CD14-positive monocyte (primary cell): Measurements from ENCODE around the gene ITGB1BP1. TPM values are rescaled to one million over a fixed set of nuclear protein-coding genes. Genes with fewer than 3 reads are reported as not detected.

Experiments
- DNase-seq, 3 donors: peaks; one replicate each; pipeline ENCODE4 v3.0.0-alpha.2; 2011 to 2022
- H2AFZ ChIP-seq: 2 replicates; pipeline ENCODE4 v1.6.0; 2012; ENCODE audit warnings: mild to moderate bottlenecking, low read depth, low read length, inconsistent platforms; ENCODE audit not compliant: insufficient read depth, poor library complexity, severe bottlenecking
- H3K27ac ChIP-seq, 2 donors: 1 replicate in 1 of 2; 2 replicates in 1 of 2; pipeline ENCODE4 v1.5.1; 2012 to 2013; ENCODE audit warnings: low read length in 2 of 2, control low read depth in 1 of 2, inconsistent platforms in 1 of 2, low read depth in 1 of 2, mild to moderate bottlenecking in 1 of 2
- H3K27me3 ChIP-seq, 2 donors: one replicate each; pipeline versions ENCODE4 v1.6.0 to v1.6.1; 2011 to 2013; ENCODE audit warnings: low read length in 2 of 2; ENCODE audit not compliant: control insufficient read depth in 2 of 2, insufficient read depth in 2 of 2
- H3K36me3 ChIP-seq, 2 donors: replicated peaks in 1 of 2; 1 replicate in 1 of 2; 2 replicates in 1 of 2; pipeline versions ENCODE4 v1.5.1 to v1.6.1; 2012 to 2013; ENCODE audit warnings: low read length in 2 of 2, control low read depth in 1 of 2, inconsistent platforms in 1 of 2, mild to moderate bottlenecking in 1 of 2; ENCODE audit not compliant: insufficient read depth in 2 of 2, control insufficient read depth in 1 of 2
- H3K4me1 ChIP-seq, 2 donors: 1 replicate in 1 of 2; 2 replicates in 1 of 2; pipeline versions ENCODE4 v1.5.1 to v1.6.1; 2012 to 2013; ENCODE audit warnings: low read length in 2 of 2, control low read depth in 1 of 2, inconsistent platforms in 1 of 2, mild to moderate bottlenecking in 1 of 2, moderate library complexity in 1 of 2; ENCODE audit not compliant: insufficient read depth in 2 of 2, control insufficient read depth in 1 of 2
- H3K4me2 ChIP-seq: replicated peaks from 2 replicates; pipeline ENCODE3; 2012; ENCODE audit warnings: low read length, moderate library complexity, mild to moderate bottlenecking; ENCODE audit not compliant: poor library complexity, severe bottlenecking; ENCODE audit errors: extremely low read depth
- H3K4me3 ChIP-seq, 3 experiments: fragments of 200-600 bp in 1 of 3; sonication (generic) in 1 of 3; replicated peaks in 1 of 3; 1 replicate in 2 of 3; 2 replicates in 1 of 3; pipeline ENCODE4 v1.5.1; 2011 to 2013; ENCODE audit warnings: low read length in 3 of 3, mild to moderate bottlenecking in 3 of 3, control low read depth in 2 of 3, low read depth in 2 of 3, inconsistent platforms in 1 of 3, moderate library complexity in 1 of 3
- H3K79me2 ChIP-seq: 2 replicates; pipeline ENCODE4 v1.6.0; 2012; ENCODE audit warnings: mild to moderate bottlenecking, control low read depth, inconsistent platforms, low read length, moderate library complexity; ENCODE audit not compliant: insufficient read depth
- H3K9ac ChIP-seq: 2 replicates; pipeline ENCODE4 v1.6.0; 2017; ENCODE audit warnings: low read length, mild to moderate bottlenecking; ENCODE audit not compliant: insufficient read depth, poor library complexity, severe bottlenecking
- H3K9me3 ChIP-seq, 2 donors: replicated peaks in 1 of 2; 1 replicate in 1 of 2; 2 replicates in 1 of 2; pipeline versions ENCODE4 v1.5.1 to v1.6.1; 2012 to 2013; ENCODE audit warnings: low read length in 2 of 2, control low read depth in 1 of 2; ENCODE audit not compliant: control insufficient read depth in 1 of 2, insufficient read depth in 1 of 2
- H4K20me1 ChIP-seq: 2 replicates; pipeline ENCODE4 v1.6.0; 2012; ENCODE audit warnings: mild to moderate bottlenecking, low read length, control low read depth, moderate library complexity; ENCODE audit not compliant: insufficient read depth
- H3K27ac Mint-ChIP-seq, 7 donors: one replicate each; pipeline ENCODE4 v1.8.0; 2020; ENCODE audit warnings: mild to moderate bottlenecking in 7 of 7, mixed read lengths in 7 of 7, moderate library complexity in 6 of 7, inconsistent platforms in 2 of 7
- H3K27me3 Mint-ChIP-seq, 3 donors: one replicate each; pipeline ENCODE4 v1.8.0; 2021 to 2022; ENCODE audit warnings: low read depth in 3 of 3, mild to moderate bottlenecking in 3 of 3, mixed read lengths in 3 of 3, moderate library complexity in 3 of 3, inconsistent platforms in 1 of 3
- H3K36me3 Mint-ChIP-seq, 2 donors: one replicate each; pipeline ENCODE4 v1.8.0; 2020; ENCODE audit warnings: mixed read lengths in 2 of 2, inconsistent platforms in 1 of 2, mild to moderate bottlenecking in 1 of 2
- H3K4me1 Mint-ChIP-seq: one replicate; pipeline ENCODE4 v1.8.0; 2020; ENCODE audit warnings: mild to moderate bottlenecking, mixed read lengths
- H3K4me3 Mint-ChIP-seq, 2 donors: one replicate each; pipeline ENCODE4 v1.8.0; 2020; ENCODE audit warnings: mild to moderate bottlenecking in 2 of 2, mixed read lengths in 2 of 2, moderate library complexity in 1 of 2
- H3K9me3 Mint-ChIP-seq, 7 donors: one replicate each; pipeline ENCODE4 v1.8.0; 2020 to 2022; ENCODE audit warnings: mixed read lengths in 7 of 7, mild to moderate bottlenecking in 6 of 7, moderate library complexity in 6 of 7, inconsistent platforms in 2 of 7
- WGBS: methylation state at CpG from one replicate; pipeline ENCODE4 v1.1.5; 2013; ENCODE audit warnings: missing lambda C conversion rate; ENCODE audit not compliant: insufficient coverage; 5-methylcytosine and 5-hydroxymethylcytosine counted together
- intact Hi-C, 2 donors: fragments of 100-400 bp; cut with micrococcal nuclease; formaldehyde crosslinking; loops; one replicate each; pipeline versions ENCODE4 v1.15.0 to v1.15.1; 2023
- polyA plus RNA-seq, 3 donors: library from polyadenylated mRNA; depleted of rRNA in 1 of 3; unstranded in 2 of 3; stranded (reverse) in 1 of 3; fragments of 300-500 nt in 2 of 3; fragments of >200 nt in 1 of 3; fragmentation: Illumina TruSeq in 2 of 3; gene quantifications; 1 replicate in 2 of 3; 2 replicates in 1 of 3; pipeline ENCODE4 v1.2.3, GENCODE V29; 2012 to 2021
- TF ChIP-seq, protein P1 (sequence below): fragments of 200-600 bp; IDR thresholded peaks from one replicate; pipeline ENCODE4 v1.8.0; 2022; ENCODE audit warnings: antibody characterized with exemption, mild to moderate bottlenecking

The ITGB1BP1 gene
- polyA plus RNA-seq, 3 donors, result 38.5 to 125 (median 116) TPM

DNA sequence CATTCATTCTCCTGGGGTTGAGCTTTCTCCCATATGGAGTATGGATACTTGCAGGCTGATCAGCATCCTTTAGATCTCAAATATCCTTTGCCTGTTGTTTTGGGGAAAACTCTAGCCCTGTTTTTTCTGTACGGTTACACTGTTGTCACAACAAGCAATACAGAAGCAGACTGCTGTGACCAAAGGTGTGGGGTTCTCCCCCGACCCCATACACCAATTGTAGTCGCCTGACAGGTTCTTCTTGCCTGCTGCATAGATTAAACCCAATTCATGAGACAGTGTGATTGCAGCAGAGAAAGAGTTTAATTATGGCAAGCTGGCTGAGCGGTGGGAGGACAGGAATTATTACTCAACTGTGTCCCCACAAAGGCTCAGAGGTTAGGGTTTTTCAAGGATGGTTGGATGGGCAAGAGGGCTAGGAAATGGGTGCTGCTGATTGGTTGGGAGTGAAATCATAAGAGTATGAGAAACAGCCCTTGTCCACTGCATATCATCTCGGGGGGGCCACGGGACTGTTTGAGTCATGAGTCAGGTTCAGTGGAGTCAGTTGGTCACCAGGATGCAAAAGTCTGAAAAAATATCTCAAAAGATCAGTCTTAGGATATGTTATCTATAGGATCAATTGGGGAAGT is 40.6 kb downstream of the ITGB1BP1 start:
- WGBS, result 91% methylated on average over 5 of the region's 6 CpGs
- Mint-ChIP-seq H3K36me3 (peaks cover 0 to 7% of the 10 kb centered on the region in 2 donors), H3K4me1 (peaks cover 5% of the 10 kb centered on the region), H3K27ac (no peak overlapping the region), H3K4me3 (no peak overlapping the region), H3K27me3 (peaks cover 0 to 2% (median 0%) of the 10 kb centered on the region in 3 donors), H3K9me3 (peaks cover 0 to 11% (median 2%) of the 10 kb centered on the region in 7 donors)
- Histone ChIP-seq H3K79me2 (no peaks in the 10 kb centered on the region), H3K9me3 (no peaks in the 10 kb centered on the region), H3K9ac (no peak overlapping the region), H3K36me3 (no peaks in the 10 kb centered on the region), H4K20me1 (no peaks in the 10 kb centered on the region), H2AFZ (no peak overlapping the region), H3K27me3 (no peaks in the 10 kb centered on the region), H3K4me3 (no peak overlapping the region), H3K4me2 (no peak overlapping the region), H3K4me1 (peaks cover 0 to 2% of the 10 kb centered on the region in 2 donors), H3K27ac (no peak overlapping the region)
- DNase-seq, result no peak
- TF ChIP-seq, protein P1, sequence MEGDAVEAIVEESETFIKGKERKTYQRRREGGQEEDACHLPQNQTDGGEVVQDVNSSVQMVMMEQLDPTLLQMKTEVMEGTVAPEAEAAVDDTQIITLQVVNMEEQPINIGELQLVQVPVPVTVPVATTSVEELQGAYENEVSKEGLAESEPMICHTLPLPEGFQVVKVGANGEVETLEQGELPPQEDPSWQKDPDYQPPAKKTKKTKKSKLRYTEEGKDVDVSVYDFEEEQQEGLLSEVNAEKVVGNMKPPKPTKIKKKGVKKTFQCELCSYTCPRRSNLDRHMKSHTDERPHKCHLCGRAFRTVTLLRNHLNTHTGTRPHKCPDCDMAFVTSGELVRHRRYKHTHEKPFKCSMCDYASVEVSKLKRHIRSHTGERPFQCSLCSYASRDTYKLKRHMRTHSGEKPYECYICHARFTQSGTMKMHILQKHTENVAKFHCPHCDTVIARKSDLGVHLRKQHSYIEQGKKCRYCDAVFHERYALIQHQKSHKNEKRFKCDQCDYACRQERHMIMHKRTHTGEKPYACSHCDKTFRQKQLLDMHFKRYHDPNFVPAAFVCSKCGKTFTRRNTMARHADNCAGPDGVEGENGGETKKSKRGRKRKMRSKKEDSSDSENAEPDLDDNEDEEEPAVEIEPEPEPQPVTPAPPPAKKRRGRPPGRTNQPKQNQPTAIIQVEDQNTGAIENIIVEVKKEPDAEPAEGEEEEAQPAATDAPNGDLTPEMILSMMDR, result no peak
- intact Hi-C loops, result no loop called here

DNA sequence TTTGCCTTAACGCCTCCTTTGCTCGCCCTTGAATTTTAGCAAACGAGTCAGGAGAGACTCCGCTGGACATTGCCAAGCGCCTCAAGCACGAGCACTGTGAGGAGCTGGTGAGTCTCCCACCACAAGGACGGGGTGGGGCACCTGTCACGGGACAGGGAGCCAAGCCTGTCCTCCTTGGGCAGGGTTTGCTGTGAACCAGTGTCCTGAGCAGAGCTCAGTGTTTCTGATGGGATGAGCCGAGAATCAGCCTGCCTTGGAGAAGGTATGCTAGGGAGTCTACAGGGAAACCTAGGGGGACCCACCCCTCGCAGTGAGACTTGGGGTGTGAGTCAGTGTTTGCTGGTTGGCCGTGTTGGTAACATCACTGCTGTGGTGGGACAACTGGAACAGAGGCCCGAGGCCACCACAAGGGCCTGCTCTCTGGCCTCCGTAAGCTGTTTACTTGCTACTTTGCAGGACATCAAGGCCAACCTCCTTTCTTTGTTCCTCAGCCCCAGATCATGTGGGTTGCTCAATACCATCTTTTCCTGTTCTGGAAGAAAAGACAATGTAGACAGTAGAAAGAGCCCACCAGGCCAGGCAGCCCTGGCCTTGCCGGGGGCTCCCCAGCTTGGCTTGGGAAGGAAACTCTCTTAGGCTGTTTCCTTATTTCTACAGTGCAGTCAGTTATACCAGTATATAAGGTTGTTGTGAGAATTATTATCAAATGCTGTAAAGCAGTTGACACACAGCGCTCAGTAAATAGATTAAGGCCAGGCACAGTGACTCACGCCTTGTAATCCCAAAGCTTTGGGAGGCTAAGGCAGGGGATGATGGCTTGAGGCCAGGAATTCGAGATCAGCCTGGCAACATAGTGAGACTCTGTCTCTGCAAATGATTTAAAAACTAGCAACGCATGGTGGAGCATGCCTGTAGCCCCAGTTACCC is 42.4 kb downstream of the ITGB1BP1 start:
- peak overlapping the region in 1 of 7 donors; percentile 19 for H3K27ac Mint-ChIP-seq
- intact Hi-C loops, result no loop called here
- no peaks in the 10 kb centered on the region for H3K9me3 Mint-ChIP-seq
- Histone ChIP-seq H3K9me3 (no peaks in the 10 kb centered on the region), H3K36me3 (no peaks in the 10 kb centered on the region), H3K4me2 (no peak overlapping the region), H3K4me1 (peaks cover 0 to 2% of the 10 kb centered on the region in 2 donors), H3K9ac (no peak overlapping the region), H2AFZ (no peak overlapping the region), H3K27ac (no peak overlapping the region), H4K20me1 (no peaks in the 10 kb centered on the region), H3K4me3 (no peak overlapping the region), H3K79me2 (no peaks in the 10 kb centered on the region), H3K27me3 (no peaks in the 10 kb centered on the region)
- H3K27me3 Mint-ChIP-seq, result peaks cover 0 to 2% (median 0%) of the 10 kb centered on the region in 3 donors
- no peak overlapping the region for H3K4me3 Mint-ChIP-seq
- peaks cover 5% of the 10 kb centered on the region for H3K4me1 Mint-ChIP-seq
- peaks cover 0 to 6% of the 10 kb centered on the region in 2 donors for H3K36me3 Mint-ChIP-seq
- no peak for DNase-seq
- TF ChIP-seq, protein P1, result no peak
- whole genome bisulfite sequencing, result 84% methylated on average over 16 of the region's 18 CpGs
